H9 (cell line): ENCODE data around the gene ZMAT2. TPM values are rescaled to one million over a fixed set of nuclear protein-coding genes. Genes with fewer than 3 reads are reported as not detected.
A peak's percentile ranks its signal among the peaks of the same experiment; 100 is the strongest.
"Not testable (repeated sequence)": the region's sequence is repeated elsewhere in the genome, so short reads cannot be mapped to it uniquely, and the experiment has no call there.

Experiments
- DNase-seq: peaks from one replicate; pipeline ENCODE4 v3.0.0-alpha.2; 2017
- H2AFZ ChIP-seq: one replicate; pipeline ENCODE4 v1.6.1; 2013; ENCODE audit warnings: mild to moderate bottlenecking, low read length, control low read depth, moderate library complexity
- H2AK5ac ChIP-seq: 2 replicates; pipeline ENCODE4 v1.6.1; 2013; ENCODE audit warnings: low read length, control low read depth, mixed read lengths; ENCODE audit not compliant: insufficient read length
- H2BK120ac ChIP-seq: one replicate; pipeline ENCODE4 v1.6.1; 2013; ENCODE audit warnings: low read depth, mild to moderate bottlenecking, low read length, control low read depth, inconsistent platforms; ENCODE audit not compliant: poor library complexity, severe bottlenecking
- H2BK12ac ChIP-seq: 2 replicates; pipeline ENCODE4 v1.6.1; 2013; ENCODE audit warnings: low read length, control low read depth, mixed read lengths, low read depth; ENCODE audit not compliant: insufficient read length
- H2BK15ac ChIP-seq: 2 replicates; pipeline ENCODE4 v1.6.1; 2013; ENCODE audit warnings: low read depth, low read length, control low read depth
- H2BK20ac ChIP-seq: one replicate; pipeline ENCODE4 v1.6.1; 2013; ENCODE audit warnings: low read depth, mild to moderate bottlenecking, low read length, control low read depth, inconsistent platforms; ENCODE audit not compliant: poor library complexity, severe bottlenecking
- H2BK5ac ChIP-seq: 2 replicates; pipeline ENCODE4 v1.6.1; 2013; ENCODE audit warnings: low read length, control low read depth, mixed read lengths; ENCODE audit not compliant: insufficient read length
- H3K14ac ChIP-seq: 2 replicates; pipeline ENCODE4 v1.6.1; 2013; ENCODE audit warnings: low read length, control low read depth; ENCODE audit not compliant: insufficient read depth
- H3K18ac ChIP-seq: 2 replicates; pipeline ENCODE4 v1.6.1; 2013; ENCODE audit warnings: low read depth, mild to moderate bottlenecking, mixed read lengths, low read length, control low read depth; ENCODE audit not compliant: insufficient read length
- H3K23ac ChIP-seq: 2 replicates; pipeline ENCODE4 v1.6.1; 2013; ENCODE audit warnings: low read length, control low read depth, mixed read lengths, low read depth; ENCODE audit not compliant: insufficient read length
- H3K23me2 ChIP-seq: 2 replicates; pipeline ENCODE4 v1.6.1; 2013; ENCODE audit warnings: low read depth, mild to moderate bottlenecking, mixed read lengths, low read length, control low read depth; ENCODE audit not compliant: insufficient read length, poor library complexity, severe bottlenecking
- H3K27ac ChIP-seq: 2 replicates; pipeline ENCODE4 v1.5.1; 2013; ENCODE audit warnings: low read length, control low read depth, mixed read lengths, low read depth; ENCODE audit not compliant: insufficient read length
- H3K27me3 ChIP-seq: 2 replicates; pipeline ENCODE4 v1.6.1; 2013; ENCODE audit warnings: low read length, control low read depth, inconsistent platforms; ENCODE audit not compliant: insufficient read depth
- H3K4ac ChIP-seq: 2 replicates; pipeline ENCODE4 v1.6.1; 2013; ENCODE audit warnings: low read depth, mild to moderate bottlenecking, control low read depth, inconsistent platforms, low read length, moderate library complexity
- H3K4me1 ChIP-seq: 2 replicates; pipeline ENCODE4 v1.6.1; 2013; ENCODE audit warnings: low read length, control low read depth, inconsistent platforms; ENCODE audit not compliant: insufficient read depth
- H3K4me2 ChIP-seq: 2 replicates; pipeline ENCODE4 v1.6.1; 2013; ENCODE audit warnings: low read length, control low read depth, mixed read lengths; ENCODE audit not compliant: insufficient read length, insufficient read depth
- H3K56ac ChIP-seq: 2 replicates; pipeline ENCODE4 v1.6.1; 2013; ENCODE audit warnings: low read depth, mild to moderate bottlenecking, mixed read lengths, low read length, control low read depth; ENCODE audit not compliant: insufficient read length
- H3K79me1 ChIP-seq: 2 replicates; pipeline ENCODE4 v1.6.1; 2013; ENCODE audit warnings: low read depth, mild to moderate bottlenecking, moderate library complexity, low read length, control low read depth, inconsistent platforms; ENCODE audit not compliant: insufficient read depth, poor library complexity, severe bottlenecking
- H3K79me2 ChIP-seq: 2 replicates; pipeline ENCODE4 v1.6.1; 2013; ENCODE audit warnings: low read length, control low read depth, inconsistent platforms; ENCODE audit not compliant: insufficient read depth
- H3K9ac ChIP-seq: 2 replicates; pipeline ENCODE4 v1.6.1; 2013; ENCODE audit warnings: low read length, control low read depth, mixed read lengths; ENCODE audit not compliant: insufficient read length; ENCODE audit errors: extremely low read depth
- H3K9me3 ChIP-seq: one replicate; pipeline ENCODE4 v1.6.1; 2013; ENCODE audit warnings: low read depth, low read length, inconsistent platforms; ENCODE audit not compliant: control insufficient read depth
- H3T11ph ChIP-seq: one replicate; pipeline ENCODE4 v1.6.1; 2013; ENCODE audit warnings: mild to moderate bottlenecking, low read length, control low read depth, inconsistent platforms
- H4K20me1 ChIP-seq: one replicate; pipeline ENCODE4 v1.6.1; 2013; ENCODE audit not compliant: control insufficient read depth, insufficient read length, insufficient read depth
- H4K5ac ChIP-seq: 2 replicates; pipeline ENCODE4 v1.6.1; 2013; ENCODE audit warnings: low read depth, mild to moderate bottlenecking, mixed read lengths, low read length, control low read depth; ENCODE audit not compliant: insufficient read length
- H4K8ac ChIP-seq: replicated peaks from 2 replicates; pipeline ENCODE4 v1.6.1; 2013; ENCODE audit warnings: low read length, control low read depth, mixed read lengths, low read depth; ENCODE audit not compliant: insufficient read length
- H4K91ac ChIP-seq: 2 replicates; pipeline ENCODE4 v1.6.1; 2013; ENCODE audit warnings: low read depth, mild to moderate bottlenecking, moderate library complexity, mixed read lengths, low read length, control low read depth; ENCODE audit not compliant: insufficient read length
- H3K27ac Mint-ChIP-seq, 3 experiments: 2 replicates in 2 of 3; 3 replicates in 1 of 3; pipeline ENCODE4 v1.8.0; 2020 to 2021; ENCODE audit warnings: mixed read lengths in 3 of 3, mild to moderate bottlenecking in 1 of 3, moderate library complexity in 1 of 3
- H3K27me3 Mint-ChIP-seq: 2 replicates; pipeline ENCODE4 v1.8.0; 2021; ENCODE audit warnings: low read depth, mild to moderate bottlenecking, moderate library complexity, mixed read lengths
- H3K36me3 Mint-ChIP-seq, 3 experiments: 2 replicates in 2 of 3; 3 replicates in 1 of 3; pipeline ENCODE4 v1.8.0; 2020 to 2021; ENCODE audit warnings: low read depth in 3 of 3, mixed read lengths in 3 of 3; ENCODE audit not compliant: insufficient read depth in 1 of 3
- H3K4me1 Mint-ChIP-seq, 2 experiments: 2 replicates each; pipeline ENCODE4 v1.8.0; 2020; ENCODE audit warnings: mixed read lengths in 2 of 2
- H3K4me3 Mint-ChIP-seq, 2 experiments: 2 replicates in 1 of 2; 3 replicates in 1 of 2; pipeline ENCODE4 v1.8.0; 2020 to 2021; ENCODE audit warnings: mild to moderate bottlenecking in 2 of 2, mixed read lengths in 2 of 2, moderate library complexity in 1 of 2
- H3K9me3 Mint-ChIP-seq, 2 experiments: 2 replicates in 1 of 2; 3 replicates in 1 of 2; pipeline ENCODE4 v1.8.0; 2020; ENCODE audit warnings: mild to moderate bottlenecking in 2 of 2, mixed read lengths in 2 of 2, moderate library complexity in 1 of 2
- CTCF ChIP-seq: fragments of 200-600 bp; sonication (generic); conservative IDR thresholded peaks from 3 replicates; pipeline ENCODE4 v1.8.0; 2021; ENCODE audit warnings: antibody characterized with exemption, mild to moderate bottlenecking
- WGBS: extraction: QIAGEN DNeasy Blood & Tissue Kit; methylation state at CpG from one replicate; pipeline ENCODE4 v1.1.7; 2013; ENCODE audit warnings: missing lambda C conversion rate, low lambda C conversion rate, mixed read lengths; ENCODE audit not compliant: insufficient read length; ENCODE audit errors: extremely low coverage; 5-methylcytosine and 5-hydroxymethylcytosine counted together
- total RNA-seq: library from RNA; stranded (reverse); gene quantifications from 2 replicates; pipeline ENCODE4 v1.2.1, GENCODE V29; 2021

Gene ZMAT2
- total RNA-seq, 1 experiment from 2014 or later, result 61.8 TPM

DNA sequence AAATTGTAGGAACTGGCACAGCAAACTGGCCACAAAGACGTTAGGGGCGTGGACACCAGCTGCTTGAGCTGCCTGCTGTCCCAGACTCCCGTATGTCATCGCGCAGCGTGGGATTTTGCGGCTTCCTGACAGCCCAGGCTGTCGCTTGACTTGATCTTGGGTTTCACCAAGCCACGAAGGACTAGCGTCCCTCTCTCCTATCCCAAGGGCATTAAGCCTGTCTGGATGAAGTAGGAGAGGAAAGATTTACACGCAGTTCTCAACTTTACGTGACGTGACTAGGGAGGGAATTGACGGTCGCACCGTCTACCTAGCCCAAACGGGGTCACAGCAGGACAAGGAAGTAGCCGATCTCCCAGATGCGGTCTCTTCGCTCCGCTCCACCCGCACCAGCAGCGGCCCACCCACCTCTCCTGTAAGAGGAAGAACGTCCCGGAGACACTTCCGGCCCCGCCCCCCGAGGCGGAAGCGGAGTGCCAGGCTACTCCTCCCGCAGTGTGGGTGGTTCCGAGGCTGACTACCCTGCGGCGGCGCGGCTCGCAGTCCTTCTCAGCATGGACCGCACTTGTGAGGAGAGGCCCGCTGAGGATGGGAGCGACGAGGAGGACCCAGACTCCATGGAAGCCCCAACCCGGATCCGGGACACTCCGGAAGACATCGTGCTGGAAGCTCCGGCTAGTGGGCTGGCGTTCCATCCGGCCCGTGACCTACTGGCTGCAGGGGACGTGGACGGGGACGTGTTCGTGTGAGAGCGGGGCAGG is 35.7 kb upstream of the ZMAT2 start, which contains the start of gene WDR55:
Gene WDR55, plus strand, starts transcription at position 546 of the 761 bp plus-strand sequence. Its CDS starts 9 bp downstream, at position 555.
- peaks cover 21 to 72% (median 61%) of the 10 kb centered on the region in 3 experiments; a peak in 6 of 7 replicates for H3K36me3 Mint-ChIP-seq
- H3K4me1 Mint-ChIP-seq, result peaks cover 0 to 6% of the 10 kb centered on the region in 2 experiments; a peak in 2 of 4 replicates
- Histone ChIP-seq H3K56ac (no peak within 1 kb of the TSS), H3K14ac (peak within 1 kb of the TSS; percentile 58; the same call in 1 of the 2 replicates), H3K27me3 (no peaks in the 10 kb centered on the region), H3K4me2 (peak within 1 kb of the TSS; percentile 93), H2BK5ac (no peak within 1 kb of the TSS), H2BK12ac (no peak within 1 kb of the TSS), H3K4ac (no peak within 1 kb of the TSS), H3T11ph (no peak within 1 kb of the TSS), H2BK15ac (no peak within 1 kb of the TSS), H2AFZ (peak within 1 kb of the TSS; percentile 82), H4K20me1 (no peaks in the 10 kb centered on the region), H3K23ac (no peak within 1 kb of the TSS), H4K91ac (no peak within 1 kb of the TSS), H3K18ac (no peak within 1 kb of the TSS), H3K9ac (peak within 1 kb of the TSS; percentile 65), H2BK20ac (no peak within 1 kb of the TSS), H3K9me3 (no peaks in the 10 kb centered on the region), H2BK120ac (no peak within 1 kb of the TSS), H4K8ac (no peak within 1 kb of the TSS), H3K4me1 (no peaks in the 10 kb centered on the region), H4K5ac (no peak within 1 kb of the TSS), H3K23me2 (peaks cover 5% of the 10 kb centered on the region), H2AK5ac (no peak within 1 kb of the TSS), H3K27ac (no peak within 1 kb of the TSS), H3K79me2 (no peaks in the 10 kb centered on the region), H3K79me1 (peaks cover 4% of the 10 kb centered on the region)
- DNase-seq, result peak; percentile 97
- H3K4me3 Mint-ChIP-seq, result peak within 1 kb of the TSS; percentile 97
- TF ChIP-seq CTCF, result no peak
- peak within 1 kb of the TSS; percentile 65 to 94 (median 85); a peak in 6 of 7 replicates for H3K27ac Mint-ChIP-seq
- no peaks in the 10 kb centered on the region for H3K27me3 Mint-ChIP-seq
- H3K9me3 Mint-ChIP-seq, result no peaks in the 10 kb centered on the region
- WGBS, result no CpG with 5 or more reads among the region's 54 CpGs

DNA sequence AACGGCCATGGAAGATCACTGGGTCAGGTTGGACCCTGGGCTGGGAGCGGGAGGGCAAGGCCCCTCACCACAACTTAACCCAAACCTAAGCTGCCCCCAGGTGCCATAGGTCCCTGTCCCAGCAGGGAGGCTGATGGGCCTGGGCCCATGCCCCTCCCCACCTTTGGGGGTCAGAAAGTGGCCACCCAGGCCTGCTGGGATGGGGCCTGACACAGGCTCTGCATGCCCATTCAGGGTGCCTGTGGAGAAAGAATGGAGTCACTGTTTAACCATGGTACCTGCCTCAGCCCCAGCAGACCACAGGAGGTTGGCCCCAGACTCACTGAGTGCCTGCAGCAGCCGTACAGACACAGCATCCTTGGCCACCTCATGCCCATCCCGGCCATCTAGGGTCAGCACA is 29.2 kb upstream of the ZMAT2 start:
- H4K5ac ChIP-seq, H2AFZ ChIP-seq, H3K9me3 ChIP-seq, H4K8ac ChIP-seq, H3K79me1 ChIP-seq, H3K4me1 Mint-ChIP-seq, H3K4me3 Mint-ChIP-seq, H2BK15ac ChIP-seq, H2AK5ac ChIP-seq, H3K4me1 ChIP-seq, H3K27me3 Mint-ChIP-seq, H3K4me2 ChIP-seq, H3K27ac Mint-ChIP-seq, H2BK12ac ChIP-seq, H3K27ac ChIP-seq, H3K23me2 ChIP-seq, DNase-seq, H3K14ac ChIP-seq, H3K23ac ChIP-seq, H3K18ac ChIP-seq, H3K79me2 ChIP-seq, H3K4ac ChIP-seq, H3T11ph ChIP-seq, H2BK20ac ChIP-seq, H2BK5ac ChIP-seq, H2BK120ac ChIP-seq, H4K20me1 ChIP-seq, H3K9me3 Mint-ChIP-seq, H3K56ac ChIP-seq, H3K27me3 ChIP-seq, H4K91ac ChIP-seq, H3K9ac ChIP-seq: not testable (repeated sequence)
- no CpG with 5 or more reads among the region's 4 CpGs for WGBS
- H3K36me3 Mint-ChIP-seq, result peaks cover 24 to 79% (median 53%) of the 10 kb centered on the region in 3 experiments; a peak in 6 of 7 replicates
